ENCODE data around the gene ZFP57. TPM values are rescaled to one million over a fixed set of nuclear protein-coding genes. Genes with fewer than 3 reads are reported as not detected.

The ZFP57 gene
- total RNA-seq, 1 experiment from 2014 or later, result 0.23 TPM

DNA sequence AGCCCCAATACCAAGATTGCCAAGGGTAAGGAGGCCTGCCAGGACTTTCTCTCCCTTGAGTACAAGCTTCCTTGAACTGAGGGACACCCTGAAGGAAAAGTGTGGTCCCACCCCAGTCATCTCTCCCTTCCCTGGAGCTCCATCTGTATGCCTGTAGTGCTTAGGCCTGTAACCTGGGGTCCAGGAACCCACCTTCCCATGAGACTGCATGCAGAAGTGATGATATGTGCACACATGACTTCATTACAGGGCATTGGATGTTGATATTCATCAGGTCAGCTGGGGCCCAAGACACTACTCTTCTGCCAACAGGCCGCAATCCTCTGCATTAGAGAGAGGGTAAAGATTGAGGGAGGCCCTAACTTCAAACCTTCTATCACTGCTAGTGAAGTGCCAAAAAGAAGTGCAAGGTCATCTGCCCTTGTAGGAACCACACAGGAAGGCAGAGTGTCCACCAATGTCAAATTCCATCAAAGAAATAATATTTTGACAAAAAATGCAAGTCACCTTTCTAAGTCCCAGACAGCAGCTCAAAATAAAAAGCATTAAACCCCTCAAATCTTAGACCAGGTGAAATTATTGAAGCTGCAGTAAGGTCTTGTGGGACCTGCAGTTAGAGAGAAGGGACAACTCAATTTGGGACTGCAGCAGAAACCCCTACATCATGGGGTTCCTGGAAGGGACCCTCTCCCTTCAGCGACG, 47.4 kb upstream of the ZFP57 start:
- TF ChIP-seq, protein P1, sequence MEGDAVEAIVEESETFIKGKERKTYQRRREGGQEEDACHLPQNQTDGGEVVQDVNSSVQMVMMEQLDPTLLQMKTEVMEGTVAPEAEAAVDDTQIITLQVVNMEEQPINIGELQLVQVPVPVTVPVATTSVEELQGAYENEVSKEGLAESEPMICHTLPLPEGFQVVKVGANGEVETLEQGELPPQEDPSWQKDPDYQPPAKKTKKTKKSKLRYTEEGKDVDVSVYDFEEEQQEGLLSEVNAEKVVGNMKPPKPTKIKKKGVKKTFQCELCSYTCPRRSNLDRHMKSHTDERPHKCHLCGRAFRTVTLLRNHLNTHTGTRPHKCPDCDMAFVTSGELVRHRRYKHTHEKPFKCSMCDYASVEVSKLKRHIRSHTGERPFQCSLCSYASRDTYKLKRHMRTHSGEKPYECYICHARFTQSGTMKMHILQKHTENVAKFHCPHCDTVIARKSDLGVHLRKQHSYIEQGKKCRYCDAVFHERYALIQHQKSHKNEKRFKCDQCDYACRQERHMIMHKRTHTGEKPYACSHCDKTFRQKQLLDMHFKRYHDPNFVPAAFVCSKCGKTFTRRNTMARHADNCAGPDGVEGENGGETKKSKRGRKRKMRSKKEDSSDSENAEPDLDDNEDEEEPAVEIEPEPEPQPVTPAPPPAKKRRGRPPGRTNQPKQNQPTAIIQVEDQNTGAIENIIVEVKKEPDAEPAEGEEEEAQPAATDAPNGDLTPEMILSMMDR (IDR thresholded peaks at IDR 0.05; ENCODE audit: unreplicated experiment), result no peak
- no peak overlapping the region for H3K4me3 Mint-ChIP-seq (ENCODE audit: unreplicated experiment)
- H3K27ac Mint-ChIP-seq (ENCODE audit: low read depth, unreplicated experiment), result no peak overlapping the region
- H3K4me1 Mint-ChIP-seq (ENCODE audit: insufficient read depth, unreplicated experiment), result no peaks in the 10 kb centered on the region
- no peak for DNase-seq (ENCODE audit: unreplicated experiment)
- POLR2A ChIA-PET, result no interaction called here
- H3K27me3 Mint-ChIP-seq (ENCODE audit: insufficient read depth, unreplicated experiment), result no peaks in the 10 kb centered on the region
- intact Hi-C loops (cut with micrococcal nuclease), result no loop called here
- H3K9me3 Mint-ChIP-seq (ENCODE audit: unreplicated experiment), result no peaks in the 10 kb centered on the region
- no TSS peak for BruUV-seq (replicated peaks)
- CTCF ChIA-PET, result interaction anchor here (0.6 to 3.8 kb wide), 8 partner anchors 10 to 106 kb away, joined by 3 to 18 read pairs (median 10); no protein-coding TSS in a partner anchor
- no peaks in the 10 kb centered on the region for H3K36me3 Mint-ChIP-seq (ENCODE audit: insufficient read depth, unreplicated experiment)

DNA sequence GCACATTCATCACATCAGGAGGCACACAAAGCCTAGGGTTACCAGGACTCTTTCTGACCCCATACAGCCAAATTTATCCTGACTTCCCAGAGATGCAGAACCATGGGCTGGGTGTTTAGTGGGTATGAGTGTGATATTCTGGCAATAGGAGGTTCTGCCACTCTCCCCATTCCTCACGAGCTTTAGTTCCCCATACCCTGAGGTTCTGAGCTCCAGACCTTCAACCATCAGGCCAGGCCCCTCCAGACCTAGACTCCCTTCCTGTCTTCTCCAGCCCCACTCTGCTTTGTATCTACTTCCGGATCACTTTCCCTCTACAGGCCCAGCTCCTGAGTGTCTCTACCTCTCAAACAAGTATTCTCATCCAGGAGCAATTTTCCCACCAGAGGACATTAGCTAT, 46.7 kb upstream of the ZFP57 start:
- no TSS peak for BruUV-seq (replicated peaks)

DNA sequence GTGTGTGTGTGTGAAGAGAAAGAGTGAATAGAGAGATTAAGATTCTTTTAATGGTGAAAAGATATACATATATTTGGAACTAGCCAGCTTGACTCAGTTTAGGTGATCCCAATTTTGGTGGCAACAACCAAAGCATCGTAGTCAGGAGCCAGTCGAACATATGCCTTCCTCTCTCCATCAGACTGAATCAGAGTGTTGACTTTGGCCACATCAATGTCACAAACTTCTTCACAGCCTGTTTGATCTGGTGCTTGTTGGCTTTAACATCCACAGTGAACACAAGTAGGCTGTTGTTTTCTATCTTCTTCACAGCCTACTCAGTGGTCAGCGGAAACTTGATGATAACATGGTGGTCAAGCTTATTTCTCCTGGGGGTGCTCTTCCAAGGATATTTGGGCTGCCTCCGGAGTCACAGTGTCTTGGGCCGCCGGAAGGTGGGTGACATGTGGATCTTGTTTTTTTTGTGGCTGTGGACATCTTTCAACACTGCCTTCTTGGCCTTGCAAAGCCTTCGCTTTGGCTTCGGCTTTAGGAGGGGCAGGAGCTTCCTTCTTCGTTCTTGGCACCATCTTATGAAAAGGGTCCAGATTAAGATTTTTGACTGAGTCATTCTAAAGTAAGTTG, 45.7 kb upstream of the ZFP57 start:
- Mint-ChIP-seq H3K4me1 (ENCODE audit: insufficient read depth, unreplicated experiment) (peaks cover 5% of the 10 kb centered on the region), H3K9me3 (ENCODE audit: unreplicated experiment) (no peaks in the 10 kb centered on the region), H3K27ac (ENCODE audit: low read depth, unreplicated experiment) (no peak overlapping the region), H3K4me3 (ENCODE audit: unreplicated experiment) (no peak overlapping the region), H3K36me3 (ENCODE audit: insufficient read depth, unreplicated experiment) (no peaks in the 10 kb centered on the region), H3K27me3 (ENCODE audit: insufficient read depth, unreplicated experiment) (no peaks in the 10 kb centered on the region)
- POLR2A ChIA-PET, result interaction anchor here (0.7 to 1.1 kb wide), 2 partner anchors 11 to 53 kb away, joined by 4 to 6 read pairs; no protein-coding TSS in a partner anchor
- CTCF ChIA-PET, result interaction anchor here (0.6 to 3.8 kb wide), 9 partner anchors 11 to 238 kb away, joined by 3 to 18 read pairs (median 4); no protein-coding TSS in a partner anchor
- BruUV-seq (replicated peaks), result no TSS peak
- no peak for DNase-seq (ENCODE audit: unreplicated experiment)
- intact Hi-C loops (cut with micrococcal nuclease), result no loop called here
- TF ChIP-seq, protein P1 (IDR thresholded peaks at IDR 0.05; ENCODE audit: unreplicated experiment), result no peak

More for the DNA sequence above, 46.7 kb upstream of the ZFP57 start:
- H3K4me3 Mint-ChIP-seq (ENCODE audit: unreplicated experiment), result no peak overlapping the region
- CTCF ChIA-PET, result interaction anchor here (1.0 to 3.8 kb wide), 9 partner anchors 11 to 107 kb away, joined by 3 to 18 read pairs (median 6); no protein-coding TSS in a partner anchor
- intact Hi-C loops (cut with micrococcal nuclease), result no loop called here
- DNase-seq (ENCODE audit: unreplicated experiment), result no peak
- H3K36me3 Mint-ChIP-seq (ENCODE audit: insufficient read depth, unreplicated experiment), result no peaks in the 10 kb centered on the region
- TF ChIP-seq, protein P1 (IDR thresholded peaks at IDR 0.05; ENCODE audit: unreplicated experiment), result no peak
- peaks cover 4% of the 10 kb centered on the region for H3K4me1 Mint-ChIP-seq (ENCODE audit: insufficient read depth, unreplicated experiment)
- no peaks in the 10 kb centered on the region for H3K27me3 Mint-ChIP-seq (ENCODE audit: insufficient read depth, unreplicated experiment)
- H3K9me3 Mint-ChIP-seq (ENCODE audit: unreplicated experiment), result no peaks in the 10 kb centered on the region
- H3K27ac Mint-ChIP-seq (ENCODE audit: low read depth, unreplicated experiment), result no peak overlapping the region
- POLR2A ChIA-PET, result no interaction called here

DNA sequence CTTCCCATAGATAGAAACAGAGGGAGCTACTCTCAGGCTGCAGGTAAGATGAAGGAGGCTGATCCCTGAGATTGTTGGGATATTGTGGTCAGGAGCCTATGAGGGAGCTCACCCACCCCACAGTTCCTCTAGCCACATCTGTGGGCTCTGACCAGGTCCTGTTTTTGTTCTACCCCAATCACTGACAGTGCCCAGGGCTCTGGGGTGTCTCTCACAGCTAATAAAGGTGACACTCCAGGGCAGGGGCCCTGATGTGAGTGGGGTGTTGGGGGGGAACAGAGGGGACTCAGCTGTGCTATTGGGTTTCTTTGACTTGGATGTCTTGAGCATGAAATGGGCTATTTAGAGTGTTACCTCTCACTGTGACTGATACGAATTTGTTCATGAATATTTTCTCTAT, 45.0 kb upstream of the ZFP57 start:
- ChIA-PET CTCF (interaction anchor here (0.6 to 3.8 kb wide), 8 partner anchors 12 to 109 kb away, joined by 3 to 18 read pairs (median 10); no protein-coding TSS in a partner anchor), POLR2A (interaction anchor here (1.1 kb wide), 1 partner anchor 12 kb away, joined by 6 read pairs; no protein-coding TSS in a partner anchor)
- TF ChIP-seq, protein P1 (IDR thresholded peaks at IDR 0.05; ENCODE audit: unreplicated experiment), result no peak
- intact Hi-C loops (cut with micrococcal nuclease), result no loop called here
- no peak overlapping the region for H3K4me3 Mint-ChIP-seq (ENCODE audit: unreplicated experiment)
- H3K4me1 Mint-ChIP-seq (ENCODE audit: insufficient read depth, unreplicated experiment), result peaks cover 5% of the 10 kb centered on the region
- no peak for DNase-seq (ENCODE audit: unreplicated experiment)
- no peak overlapping the region for H3K27ac Mint-ChIP-seq (ENCODE audit: low read depth, unreplicated experiment)
- no peaks in the 10 kb centered on the region for H3K9me3 Mint-ChIP-seq (ENCODE audit: unreplicated experiment)
- no TSS peak for BruUV-seq (replicated peaks)
- no peaks in the 10 kb centered on the region for H3K27me3 Mint-ChIP-seq (ENCODE audit: insufficient read depth, unreplicated experiment)
- no peaks in the 10 kb centered on the region for H3K36me3 Mint-ChIP-seq (ENCODE audit: insufficient read depth, unreplicated experiment)

Measured in MCF 10A (cell line).